Measurements from ENCODE around the gene COL8A2.

COL8A2 gene

DNA sequence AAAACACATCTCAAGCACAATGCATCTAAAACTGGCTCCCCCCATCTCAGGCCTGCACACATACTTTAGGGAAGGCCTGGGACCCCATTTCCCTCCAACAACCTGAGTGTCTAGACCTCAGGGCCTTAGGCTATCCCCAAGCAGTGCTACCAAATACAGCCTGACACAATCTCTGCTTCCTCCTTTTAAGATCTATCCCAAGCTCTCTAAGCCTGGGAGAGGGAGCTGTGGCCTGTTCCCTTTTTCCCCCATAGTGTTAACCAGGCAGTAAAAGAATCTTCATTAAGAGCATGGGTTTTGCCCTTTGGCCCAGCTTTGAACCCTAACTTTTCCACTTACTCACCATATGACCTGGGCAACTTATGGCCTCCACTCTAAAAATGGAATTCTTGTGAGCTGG, 10.8 kb upstream of the COL8A2 start:
- DNase-seq (ENCODE audit: low spot score): no peak
- Histone ChIP-seq H3K27ac (peak overlapping the region; percentile 59 to 84), H3K4me3 (no peak overlapping the region)
- TF ChIP-seq, protein P1, sequence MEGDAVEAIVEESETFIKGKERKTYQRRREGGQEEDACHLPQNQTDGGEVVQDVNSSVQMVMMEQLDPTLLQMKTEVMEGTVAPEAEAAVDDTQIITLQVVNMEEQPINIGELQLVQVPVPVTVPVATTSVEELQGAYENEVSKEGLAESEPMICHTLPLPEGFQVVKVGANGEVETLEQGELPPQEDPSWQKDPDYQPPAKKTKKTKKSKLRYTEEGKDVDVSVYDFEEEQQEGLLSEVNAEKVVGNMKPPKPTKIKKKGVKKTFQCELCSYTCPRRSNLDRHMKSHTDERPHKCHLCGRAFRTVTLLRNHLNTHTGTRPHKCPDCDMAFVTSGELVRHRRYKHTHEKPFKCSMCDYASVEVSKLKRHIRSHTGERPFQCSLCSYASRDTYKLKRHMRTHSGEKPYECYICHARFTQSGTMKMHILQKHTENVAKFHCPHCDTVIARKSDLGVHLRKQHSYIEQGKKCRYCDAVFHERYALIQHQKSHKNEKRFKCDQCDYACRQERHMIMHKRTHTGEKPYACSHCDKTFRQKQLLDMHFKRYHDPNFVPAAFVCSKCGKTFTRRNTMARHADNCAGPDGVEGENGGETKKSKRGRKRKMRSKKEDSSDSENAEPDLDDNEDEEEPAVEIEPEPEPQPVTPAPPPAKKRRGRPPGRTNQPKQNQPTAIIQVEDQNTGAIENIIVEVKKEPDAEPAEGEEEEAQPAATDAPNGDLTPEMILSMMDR (IDR thresholded peaks at IDR 0.05): no peak

GRCh38 chr1:36135330-36135667, 10.3 kb upstream of the COL8A2 start:
- TF ChIP-seq, protein P1 (IDR thresholded peaks at IDR 0.05): no peak
- H3K4me3 ChIP-seq: no peak overlapping the region
- peak overlapping the region; percentile 59 to 84 for H3K27ac ChIP-seq
- no peak for DNase-seq (ENCODE audit: low spot score)

DNA sequence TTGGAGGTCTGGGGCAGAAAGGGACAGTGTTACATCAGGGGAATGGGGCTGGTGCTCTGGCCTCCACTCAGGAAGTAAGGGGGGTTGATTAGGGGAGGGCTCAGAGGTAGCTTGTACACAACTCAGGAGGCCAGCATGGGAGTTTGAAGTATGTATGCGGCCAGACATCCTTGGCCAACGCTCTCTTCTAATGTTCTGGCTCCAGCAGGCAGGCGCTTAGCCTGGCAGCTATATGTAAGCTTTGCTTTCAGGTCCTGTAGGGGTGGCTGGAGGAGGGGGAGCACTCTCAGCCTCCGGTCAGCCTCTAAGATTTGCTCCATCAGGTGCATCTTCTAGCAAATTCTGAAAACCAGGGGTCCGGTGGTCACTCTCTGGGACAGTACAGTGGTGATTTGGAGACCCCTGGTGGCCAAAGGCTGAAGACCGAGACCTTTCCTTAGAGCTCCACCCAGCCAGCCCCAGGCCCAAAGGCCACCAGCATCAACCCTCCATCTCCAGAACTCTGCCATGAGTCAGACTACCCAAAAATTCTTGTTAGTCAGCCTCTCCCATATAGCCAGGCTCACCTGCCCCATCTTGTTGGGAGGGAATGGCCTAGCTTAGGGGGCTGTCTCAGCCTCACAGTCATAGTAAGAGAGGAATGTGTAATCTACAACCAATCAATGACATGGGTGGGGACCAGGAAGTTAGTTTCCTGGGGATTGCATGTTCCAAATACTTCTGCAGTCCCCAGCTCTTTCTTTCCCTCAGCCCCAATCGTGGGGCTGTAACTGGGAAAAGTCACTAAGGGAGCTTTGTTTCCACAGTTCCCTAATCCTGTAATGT, 9.7 kb upstream of the COL8A2 start:
- TF ChIP-seq, protein P1 (IDR thresholded peaks at IDR 0.05): peak; percentile 76
- no peak for DNase-seq (ENCODE audit: low spot score)
- H3K27ac ChIP-seq: peak overlapping the region; percentile 59 to 84

GRCh38 chr1:36134031-36134430, 9.0 kb upstream of the COL8A2 start:
- DNase-seq (ENCODE audit: low spot score): no peak
- peak overlapping the region in 1 of 2 donors; percentile 84 for H3K27ac ChIP-seq
- no peak overlapping the region for H3K4me3 ChIP-seq

More for the DNA sequence above, 9.7 kb upstream of the COL8A2 start:
- H3K4me3 ChIP-seq: no peak overlapping the region

DNA sequence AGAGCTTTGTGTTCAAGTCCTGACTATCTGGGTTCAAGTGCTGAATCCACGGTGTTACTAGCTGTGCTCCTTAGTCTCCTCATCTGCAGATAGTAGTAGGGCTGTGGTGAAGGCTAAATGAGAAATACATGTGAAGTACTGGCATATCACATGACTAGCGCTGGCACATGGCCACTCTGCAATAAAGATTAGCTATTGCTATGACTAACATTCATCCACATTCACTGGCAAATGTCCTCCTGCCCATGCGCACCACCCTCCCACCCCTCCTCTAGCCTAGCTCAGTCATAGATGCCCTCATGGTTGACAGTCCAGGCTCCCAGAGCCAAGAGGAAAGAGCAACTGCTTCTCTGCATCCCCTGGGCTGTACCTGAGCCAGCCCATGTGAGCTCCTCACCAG, 8.5 kb upstream of the COL8A2 start:
- no peak for DNase-seq (ENCODE audit: low spot score)
- TF ChIP-seq, protein P1 (IDR thresholded peaks at IDR 0.05): no peak
- Histone ChIP-seq H3K27ac (peak overlapping the region in 1 of 2 donors; percentile 84), H3K4me3 (no peak overlapping the region)

More at GRCh38 chr1:36134031-36134430, 9.0 kb upstream of the COL8A2 start:
- TF ChIP-seq, protein P1 (IDR thresholded peaks at IDR 0.05): no peak

- TF ChIP-seq, protein P1 (IDR thresholded peaks at IDR 0.05): no peak
- DNase-seq (ENCODE audit: low spot score): no peak
- H3K27ac ChIP-seq: no peak overlapping the region
- H3K4me3 ChIP-seq: no peak overlapping the region
Observed at GRCh38 chr1:36132029-36132428, 7.0 kb upstream of the COL8A2 start.

- DNase-seq (ENCODE audit: low spot score): no peak
- TF ChIP-seq, protein P1 (IDR thresholded peaks at IDR 0.05): no peak
- no peak overlapping the region for H3K27ac ChIP-seq
- H3K4me3 ChIP-seq: no peak overlapping the region
Observed at GRCh38 chr1:36128905-36129206, 3.8 kb upstream of the COL8A2 start.

All from coronary artery (tissue), 2 donors.